ENCODE data around the gene RRP9. TPM values are rescaled to one million over a fixed set of nuclear protein-coding genes. Genes with fewer than 3 reads are reported as not detected.

RRP9 gene
- total RNA-seq, 1 donor from 2014 or later, result 15.4 TPM

- no peaks in the 10 kb centered on the region for H3K4me1 ChIP-seq
- intact Hi-C loops (cut with DNase I), result loop anchor here (10.0 kb wide), 2 partner anchors 564 to 756 kb away; partner anchors contain the start of genes GLT8D1, MANF and SPCS1
- no peaks in the 10 kb centered on the region for H3K27me3 ChIP-seq
- DNase-seq (ENCODE audit: low spot score in 2 of 2), result no peak
- H3K4me3 ChIP-seq, result no peak overlapping the region
- TF ChIP-seq CTCF (IDR thresholded peaks at IDR 0.05), result no peak
- no peaks in the 10 kb centered on the region for H3K9me3 ChIP-seq
- peaks cover 0 to 7% of the 10 kb centered on the region in 2 donors for H3K36me3 ChIP-seq
- no peak overlapping the region for H3K27ac ChIP-seq
These were observed 7.4 kb upstream of the RRP9 start for GRCh38 chr3:51949121-51949520.

- TF ChIP-seq CTCF (IDR thresholded peaks at IDR 0.05), result no peak
- Histone ChIP-seq H3K36me3 (peaks cover 0 to 7% of the 10 kb centered on the region in 2 donors), H3K4me3 (no peak overlapping the region), H3K27me3 (no peaks in the 10 kb centered on the region), H3K9me3 (no peaks in the 10 kb centered on the region), H3K27ac (no peak overlapping the region), H3K4me1 (peaks cover 4% of the 10 kb centered on the region in 2 donors)
- DNase-seq (ENCODE audit: low spot score in 2 of 2), result no peak
- intact Hi-C loops (cut with DNase I), result loop anchor here (10.0 kb wide), 2 partner anchors 563 to 757 kb away; partner anchors contain the start of genes GLT8D1, MANF and SPCS1
These were observed 6.4 kb upstream of the RRP9 start for GRCh38 chr3:51948016-51948580.

GRCh38 chr3:51947215-51947900, 5.7 kb upstream of the RRP9 start:
- Histone ChIP-seq H3K27ac (no peak overlapping the region), H3K36me3 (peaks cover 0 to 7% of the 10 kb centered on the region in 2 donors), H3K4me3 (no peak overlapping the region), H3K9me3 (no peaks in the 10 kb centered on the region), H3K27me3 (no peaks in the 10 kb centered on the region), H3K4me1 (peaks cover 12% of the 10 kb centered on the region in 2 donors)
- intact Hi-C loops (cut with DNase I), result loop anchor here (10.0 kb wide), 2 partner anchors 563 to 757 kb away; partner anchors contain the start of genes GLT8D1, MANF and SPCS1
- no peak for TF ChIP-seq CTCF (IDR thresholded peaks at IDR 0.05)
- no peak for DNase-seq (ENCODE audit: low spot score in 2 of 2)

GRCh38 chr3:51946796-51947195, 5.1 kb upstream of the RRP9 start:
- Histone ChIP-seq H3K9me3 (no peaks in the 10 kb centered on the region), H3K4me1 (peaks cover 13 to 14% of the 10 kb centered on the region in 2 donors), H3K4me3 (no peak overlapping the region), H3K27me3 (no peaks in the 10 kb centered on the region), H3K27ac (no peak overlapping the region), H3K36me3 (peaks cover 0 to 7% of the 10 kb centered on the region in 2 donors)
- no peak for TF ChIP-seq CTCF (IDR thresholded peaks at IDR 0.05)
- no peak for DNase-seq (ENCODE audit: low spot score in 2 of 2)
- intact Hi-C loops (cut with DNase I), result loop anchor here (10.0 kb wide), 2 partner anchors 562 to 758 kb away; partner anchors contain the start of genes GLT8D1, MANF and SPCS1

GRCh38 chr3:51945926-51946705, 4.4 kb upstream of the RRP9 start:
- Histone ChIP-seq H3K27ac (no peak overlapping the region), H3K27me3 (no peaks in the 10 kb centered on the region), H3K4me1 (peaks cover 14 to 18% of the 10 kb centered on the region in 2 donors), H3K36me3 (peaks cover 0 to 7% of the 10 kb centered on the region in 2 donors), H3K9me3 (no peaks in the 10 kb centered on the region), H3K4me3 (no peak overlapping the region)
- intact Hi-C loops (cut with DNase I), result loop anchor here (10.0 kb wide), 2 partner anchors 561 to 759 kb away; partner anchors contain the start of genes GLT8D1, MANF and SPCS1
- no peak for TF ChIP-seq CTCF (IDR thresholded peaks at IDR 0.05)
- no peak for DNase-seq (ENCODE audit: low spot score in 2 of 2)
